NCI-H2081 treated with DMSO at 0.1 percent for 48 hours (cell line): ENCODE measurements around the gene CST7.
"Not testable (repeated sequence)": the region's sequence is repeated elsewhere in the genome, so short reads cannot be mapped to it uniquely, and the experiment has no call there.

Experiments used
- DNase-seq: peaks from one replicate; lab custom pipeline; 2025; lab: John Stamatoyannopoulos, UW

CST7 gene

DNA sequence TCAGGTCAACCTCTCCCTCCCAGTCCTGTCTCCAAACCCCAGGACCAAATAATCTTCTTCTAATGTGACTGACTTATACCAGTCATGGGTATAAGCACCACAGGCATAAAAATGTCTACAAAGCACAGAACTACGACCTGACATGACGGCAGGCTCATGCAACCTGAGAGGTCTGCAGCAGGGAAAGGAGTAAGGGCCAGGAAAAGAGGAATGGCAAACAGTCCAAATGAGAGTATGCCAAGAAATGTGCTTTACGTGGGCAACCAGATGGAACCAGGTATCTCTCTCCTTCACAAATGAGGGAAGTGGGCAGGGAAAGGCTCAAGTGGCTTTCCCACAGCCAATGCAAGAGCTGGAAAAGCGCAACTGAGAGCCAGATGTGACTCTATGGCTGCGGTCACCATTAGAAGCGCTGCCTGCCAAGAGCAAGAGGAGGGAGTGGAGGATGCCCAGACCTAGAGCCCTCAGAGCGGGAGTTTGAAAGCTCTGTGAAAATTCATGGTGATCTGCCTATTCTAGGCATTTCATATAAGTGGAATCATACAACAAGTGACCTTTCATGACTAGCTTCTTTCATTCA, 37.5 kb downstream of the CST7 start:
- no peak for DNase-seq

DNA sequence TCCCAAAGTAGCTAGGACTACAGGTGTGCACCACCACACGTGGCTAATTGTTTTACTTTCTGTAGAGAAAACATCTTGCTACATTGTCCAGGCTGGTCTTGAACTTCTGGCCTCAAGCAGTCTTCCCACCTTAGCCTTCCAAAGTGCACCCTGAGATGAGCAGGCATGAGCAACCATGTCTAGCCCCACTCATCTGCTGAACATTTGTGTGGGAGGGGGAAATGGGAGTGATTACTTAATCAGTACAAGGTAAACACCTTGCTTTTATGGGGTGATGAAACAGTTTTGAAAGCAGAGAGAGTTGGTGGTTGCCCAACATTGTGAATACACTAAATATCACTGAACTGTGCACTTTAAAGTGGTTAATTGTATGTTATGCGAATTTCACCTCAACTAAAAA, 38.2 kb downstream of the CST7 start:
- no peak for DNase-seq

DNA sequence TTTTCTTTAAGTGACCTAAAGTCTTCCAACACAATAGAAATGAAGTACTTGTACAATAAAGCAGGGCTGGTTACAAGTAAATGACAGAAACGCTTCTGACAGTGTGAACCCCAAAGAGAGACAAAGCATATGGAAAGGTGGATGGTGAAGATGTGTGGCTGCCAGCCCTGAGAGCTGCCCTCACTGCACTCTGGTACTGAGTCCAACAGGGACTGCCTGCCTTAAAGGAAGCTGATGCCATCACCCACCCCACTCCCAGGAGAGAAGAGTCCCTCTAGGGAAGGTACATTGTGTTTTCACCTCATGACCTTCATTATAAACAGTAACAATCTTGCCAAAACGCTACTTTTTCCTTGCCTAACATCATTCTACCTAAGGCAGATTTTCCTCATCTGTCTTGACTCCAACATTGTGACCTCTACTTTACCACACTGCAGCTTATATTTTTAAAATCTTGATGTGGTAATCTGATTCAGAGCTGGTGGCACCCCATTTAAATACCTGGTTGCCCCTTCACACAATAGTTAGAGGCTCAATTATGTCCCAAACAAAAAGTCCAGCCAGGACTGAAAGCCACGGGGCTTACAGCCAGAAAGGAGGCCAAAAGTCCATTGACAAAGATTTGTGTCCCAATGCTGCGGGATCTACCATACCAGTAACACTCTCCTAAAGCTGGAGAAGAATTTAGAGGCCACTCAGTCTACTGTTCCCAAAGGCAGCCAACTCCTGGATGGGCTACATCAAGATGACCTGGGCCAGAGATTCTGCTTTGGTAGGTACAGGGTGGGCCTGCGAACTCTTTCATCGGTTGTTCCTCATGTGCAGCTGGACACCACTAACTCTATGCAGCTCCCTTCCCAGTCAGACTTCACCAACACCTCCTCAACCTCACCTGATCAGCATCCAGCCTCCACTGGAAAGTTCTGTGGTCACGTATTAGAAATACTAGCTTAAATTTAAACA, 39.1 kb downstream of the CST7 start:
- DNase-seq = no peak

GRCh38 chr20:24989162-24989561, 40.1 kb downstream of the CST7 start:
- DNase-seq = no peak

DNA sequence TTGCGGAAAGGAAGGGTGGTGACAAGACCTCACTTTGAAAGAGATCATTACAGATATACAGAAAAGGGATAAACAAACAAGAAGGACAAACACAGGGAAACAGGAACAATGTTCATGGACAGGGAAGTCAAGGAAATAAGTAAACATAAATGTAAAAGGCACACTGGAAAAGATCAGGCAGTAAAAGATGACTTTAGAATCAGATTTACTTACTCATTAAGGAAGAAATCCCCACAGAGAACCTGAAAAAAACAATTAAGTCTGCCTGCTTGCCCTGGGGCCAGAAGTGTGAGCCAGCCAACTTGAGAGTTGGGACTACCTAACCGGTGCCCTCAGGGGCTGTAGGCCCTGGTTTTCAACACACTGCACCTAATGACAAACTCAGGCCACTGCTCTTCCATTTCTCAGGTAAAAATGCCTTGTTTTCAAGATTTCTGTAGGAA, 41.8 kb downstream of the CST7 start:
- DNase-seq = no peak

- DNase-seq = no peak
Measured at GRCh38 chr20:24991897-24992486, 42.9 kb downstream of the CST7 start.

- peak; percentile 35 for DNase-seq
Measured at GRCh38 chr20:24992487-24993205, 43.6 kb downstream of the CST7 start, which contains the start of gene APMAP. Gene APMAP, minus strand, starts transcription at chr20:24992751. Its CDS starts 63 bp downstream, at chr20:24992688.

GRCh38 chr20:24993337-24994185, 44.5 kb downstream of the CST7 start:
- DNase-seq = peak; percentile 0

- DNase-seq = no peak
Measured at GRCh38 chr20:24994186-24994465, 45.1 kb downstream of the CST7 start.

GRCh38 chr20:24994470-24995368, 45.6 kb downstream of the CST7 start:
- peak; percentile 14 for DNase-seq

DNA sequence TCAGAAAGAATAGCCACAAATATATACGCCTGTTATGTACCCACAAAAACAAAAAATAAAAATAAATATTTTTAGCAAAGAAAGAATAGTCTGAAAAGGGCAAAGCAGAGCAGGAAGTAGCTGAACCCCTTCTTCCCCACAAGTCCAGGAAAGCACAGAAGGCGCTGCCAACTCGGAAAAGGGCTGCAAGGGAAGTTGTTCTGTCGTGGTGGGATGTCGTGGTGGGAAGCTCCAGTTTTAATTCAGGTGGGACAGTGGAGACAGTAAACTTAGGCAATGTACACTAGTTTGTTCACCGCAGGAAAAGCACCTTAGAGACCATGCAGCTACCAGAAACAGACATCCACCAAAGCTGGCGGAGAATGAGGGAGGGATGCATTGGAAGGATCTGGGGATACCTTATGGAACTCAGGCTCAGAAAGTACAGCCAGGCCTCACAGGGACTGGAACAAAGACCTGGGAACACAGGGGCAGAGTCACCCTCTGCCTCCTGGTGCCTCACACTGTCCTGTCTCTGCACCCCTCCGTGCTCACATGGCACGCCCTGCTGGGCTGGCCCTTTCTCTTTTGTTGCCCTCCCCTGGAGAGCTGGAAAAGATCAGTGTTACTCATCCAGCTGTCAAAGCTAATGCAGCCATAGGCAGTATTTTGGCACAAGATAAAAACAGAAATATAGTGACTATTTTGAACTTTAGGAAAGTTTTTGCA, 46.8 kb downstream of the CST7 start:
- DNase-seq = no peak

- DNase-seq = no peak
Measured at GRCh38 chr20:24996449-24997377, 47.6 kb downstream of the CST7 start.

GRCh38 chr20:24998121-24998520, 49.1 kb downstream of the CST7 start:
- DNase-seq = no peak

DNA sequence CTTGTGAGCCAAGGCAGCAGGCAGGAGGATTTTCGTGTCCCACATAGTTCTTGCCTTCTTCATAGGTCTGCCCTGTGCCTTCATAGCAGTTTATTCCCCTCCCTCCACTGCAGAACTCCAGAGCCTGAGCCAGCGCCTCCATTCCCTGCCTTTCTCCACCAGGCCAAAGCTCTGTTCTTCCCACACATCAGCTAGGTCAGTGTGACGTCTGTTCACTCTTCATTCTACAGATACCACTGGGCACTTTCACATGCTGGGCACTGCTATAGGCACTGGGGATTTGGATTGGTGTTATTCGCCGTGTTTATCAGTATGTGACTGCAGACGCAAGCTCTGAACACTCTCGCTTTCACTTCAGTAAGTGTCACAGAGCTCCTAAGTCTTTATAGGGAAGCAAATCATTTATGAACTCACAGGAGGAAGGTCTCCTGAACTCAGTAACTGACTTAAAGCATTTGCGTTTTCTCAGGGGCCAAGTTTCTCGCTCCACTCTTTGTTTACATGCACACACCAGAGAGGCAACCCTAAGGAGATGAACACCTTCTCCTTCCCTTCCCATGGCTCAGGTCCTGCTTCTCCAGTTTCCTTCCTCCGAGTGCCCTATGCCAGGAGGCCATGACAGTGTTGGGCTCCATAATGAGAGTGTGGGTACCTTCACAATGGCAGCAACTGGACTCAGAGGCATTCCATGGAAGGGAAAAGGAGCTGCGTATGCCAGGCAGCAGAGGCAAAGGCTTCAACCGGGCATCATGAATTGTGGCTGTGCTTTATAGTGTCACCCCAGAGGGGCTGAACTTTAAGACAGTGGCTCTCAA, 49.8 kb downstream of the CST7 start:
- no peak for DNase-seq

DNA sequence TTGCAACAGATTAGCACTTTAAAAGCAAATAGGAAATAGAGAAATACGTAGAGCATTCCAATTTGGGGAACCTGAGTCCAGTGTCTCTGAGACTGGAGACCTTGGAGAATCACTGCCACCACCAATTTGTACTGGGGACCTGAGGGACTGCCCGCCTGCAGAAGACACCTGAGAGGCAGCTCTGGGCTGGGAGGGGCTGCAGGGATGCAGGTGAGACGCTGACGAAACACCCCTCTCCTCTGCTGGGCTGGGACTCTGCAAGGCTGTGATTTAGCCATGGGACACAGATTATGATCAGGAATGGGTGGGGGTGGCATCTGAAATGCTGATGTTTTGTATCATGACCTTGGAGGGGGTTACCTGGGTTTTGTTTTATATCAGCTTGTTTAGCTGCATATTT, 50.5 kb downstream of the CST7 start:
- no peak for DNase-seq

DNA sequence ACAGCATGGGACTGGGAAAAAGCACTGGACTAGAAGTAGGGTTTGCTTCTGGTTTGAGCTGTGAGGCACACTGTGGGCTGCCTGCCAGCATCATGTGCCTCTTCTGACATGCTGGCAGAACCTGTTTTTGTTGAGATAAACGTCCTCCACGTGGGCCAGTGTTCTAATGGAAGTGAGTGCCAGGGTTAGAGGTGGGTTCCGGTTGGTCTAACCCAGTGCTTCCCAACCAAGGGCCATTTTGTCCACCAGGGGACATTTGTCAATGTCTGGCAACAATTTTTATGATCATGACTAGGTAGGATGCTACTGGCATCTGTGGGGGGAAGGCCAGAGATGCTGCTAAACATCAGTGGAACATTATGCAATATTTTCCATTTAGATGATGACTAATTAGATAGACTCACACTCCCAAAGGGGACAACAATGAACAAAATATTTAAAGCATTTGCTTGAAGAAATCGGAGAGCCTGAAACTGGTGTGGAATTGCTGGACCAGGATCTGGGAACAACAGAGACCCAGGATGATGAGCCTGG, 51.3 kb downstream of the CST7 start:
- DNase-seq = no peak

GRCh38 chr20:25001323-25001722, 52.3 kb downstream of the CST7 start:
- not testable (repeated sequence) for DNase-seq

DNA sequence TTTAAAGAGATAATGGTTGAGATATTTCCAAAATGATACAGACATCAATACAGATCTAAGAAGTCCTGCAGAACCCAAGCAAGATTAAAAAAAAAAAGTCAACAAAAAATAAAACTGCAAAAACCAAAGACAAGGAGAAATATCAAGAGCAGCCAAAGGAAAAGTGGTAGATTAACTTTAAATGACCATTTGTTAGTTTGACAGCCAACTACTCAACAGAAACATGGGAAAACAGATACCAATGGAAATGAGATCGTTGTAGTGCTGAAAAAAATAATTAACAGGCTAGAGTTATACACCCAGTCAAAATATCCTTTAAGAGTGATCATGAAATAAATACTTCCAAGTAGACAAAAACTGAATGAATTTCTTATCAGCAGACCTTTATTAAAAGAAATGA, 53.9 kb downstream of the CST7 start:
- DNase-seq = no peak
